SK-N-SH treated with all-trans-retinoic acid at 6 μM for 48 hours (cell line): Measurements from ENCODE around the gene LRP8.

Experiments
- ATAC-seq: fragments of 200-7000 bp; cut with Tn5 transposase; 3 replicates; pipeline ENCODE4 v1.9.1; 2020; ENCODE audit warnings: mild to moderate bottlenecking, moderate library complexity
- ARNTL ChIP-seq: fragments of 450-650 bp; formaldehyde crosslinking; IDR thresholded peaks from 2 replicates; pipeline ENCODE4 v1.5.0; 2020; ENCODE audit warnings: low read depth, mild to moderate bottlenecking, moderate library complexity, borderline replicate concordance
- BACH2 ChIP-seq: fragments of 250-450 bp; sonication (Bioruptor Pico); IDR thresholded peaks from 2 replicates; pipeline ENCODE4 v1.9.0; 2021; ENCODE audit warnings: mild to moderate bottlenecking, borderline replicate concordance
- CSDC2 ChIP-seq: fragments of 250-450 bp; sonication (Bioruptor Pico); IDR thresholded peaks from 2 replicates; pipeline ENCODE4 v1.5.0; 2020; ENCODE audit warnings: mild to moderate bottlenecking, moderate library complexity
- CSRNP3 ChIP-seq: fragments of 250-450 bp; sonication (Bioruptor Pico); IDR thresholded peaks from 2 replicates; pipeline ENCODE4 v1.5.1; 2021; ENCODE audit warnings: mild to moderate bottlenecking, moderate library complexity
- ESRRG ChIP-seq: fragments of 250-450 bp; sonication (Bioruptor Pico); IDR thresholded peaks from 2 replicates; pipeline ENCODE4 v1.6.1; 2021; ENCODE audit warnings: mild to moderate bottlenecking
- GLIS3 ChIP-seq: fragments of 250-450 bp; sonication (Bioruptor Pico); IDR thresholded peaks from 2 replicates; pipeline ENCODE4 v1.5.0; 2020; ENCODE audit warnings: mild to moderate bottlenecking, moderate library complexity
- OSR1 ChIP-seq: fragments of 250-450 bp; sonication (Bioruptor Pico); IDR thresholded peaks from 2 replicates; pipeline ENCODE4 v1.8.0; 2022; ENCODE audit warnings: moderate library complexity, mild to moderate bottlenecking, inconsistent platforms
- PATZ1 ChIP-seq: fragments of 250-450 bp; sonication (Bioruptor Pico); IDR thresholded peaks from 2 replicates; pipeline ENCODE4 v1.8.0; 2020; ENCODE audit warnings: mild to moderate bottlenecking, moderate library complexity, borderline replicate concordance
- PPARA ChIP-seq: fragments of 250-450 bp; sonication (Bioruptor Pico); IDR thresholded peaks from 2 replicates; pipeline ENCODE4 v1.5.0; 2020; ENCODE audit warnings: mild to moderate bottlenecking, borderline replicate concordance
- RARB ChIP-seq: fragments of 250-450 bp; sonication (Bioruptor Pico); IDR thresholded peaks from 2 replicates; pipeline ENCODE4 v1.8.0; 2021; ENCODE audit warnings: mild to moderate bottlenecking, moderate library complexity
- SNAI2 ChIP-seq: fragments of 250-450 bp; sonication (Bioruptor Pico); IDR thresholded peaks from 2 replicates; pipeline ENCODE4 v1.5.0; 2020; ENCODE audit warnings: mild to moderate bottlenecking, moderate library complexity
- TCF4 ChIP-seq: fragments of 250-450 bp; sonication (Bioruptor Pico); IDR thresholded peaks from 2 replicates; pipeline ENCODE4 v1.8.0; 2021; ENCODE audit warnings: mild to moderate bottlenecking, moderate library complexity, borderline replicate concordance
- TOX ChIP-seq: fragments of 250-450 bp; sonication (Bioruptor Pico); IDR thresholded peaks from 2 replicates; pipeline ENCODE4 v1.8.0; 2021; ENCODE audit warnings: mild to moderate bottlenecking, moderate library complexity, borderline replicate concordance
- ZC3H10 ChIP-seq: fragments of 250-450 bp; sonication (Bioruptor Pico); IDR thresholded peaks from 2 replicates; pipeline ENCODE4 v1.5.1; 2021; ENCODE audit warnings: mild to moderate bottlenecking, moderate library complexity
- ZFP3 ChIP-seq: fragments of 250-450 bp; sonication (Bioruptor Pico); IDR thresholded peaks from 2 replicates; pipeline ENCODE4 v1.5.0; 2020; ENCODE audit warnings: mild to moderate bottlenecking, moderate library complexity
- ZFP30 ChIP-seq: fragments of 450-650 bp; formaldehyde crosslinking; IDR thresholded peaks from 2 replicates; pipeline ENCODE4 v1.5.0; 2022; ENCODE audit warnings: mild to moderate bottlenecking, moderate library complexity
- ZNF565 ChIP-seq: fragments of 450-650 bp; formaldehyde crosslinking; conservative IDR thresholded peaks from 2 replicates; pipeline ENCODE4 v1.5.0; 2020; ENCODE audit warnings: low read depth, mild to moderate bottlenecking, moderate library complexity
- ZNF70 ChIP-seq: fragments of 450-650 bp; formaldehyde crosslinking; IDR thresholded peaks from 2 replicates; pipeline ENCODE4 v1.5.0; 2020; ENCODE audit warnings: mild to moderate bottlenecking, moderate library complexity
- ZNF8 ChIP-seq: fragments of 450-650 bp; formaldehyde crosslinking; IDR thresholded peaks from 2 replicates; pipeline ENCODE4 v1.5.0; 2020; ENCODE audit warnings: mild to moderate bottlenecking, moderate library complexity
- TF ChIP-seq, protein P1 (sequence below): fragments of 250-450 bp; sonication (Bioruptor Pico); IDR thresholded peaks from 2 replicates; pipeline ENCODE4 v1.5.1; 2020; ENCODE audit warnings: low read depth, mild to moderate bottlenecking, moderate library complexity
- TF ChIP-seq, protein P2 (sequence below): fragments of 250-450 bp; sonication (Bioruptor Pico); IDR thresholded peaks from 2 replicates; pipeline ENCODE4 v1.8.0; 2021; ENCODE audit warnings: low read depth, mild to moderate bottlenecking, moderate library complexity, borderline replicate concordance

The LRP8 gene

DNA sequence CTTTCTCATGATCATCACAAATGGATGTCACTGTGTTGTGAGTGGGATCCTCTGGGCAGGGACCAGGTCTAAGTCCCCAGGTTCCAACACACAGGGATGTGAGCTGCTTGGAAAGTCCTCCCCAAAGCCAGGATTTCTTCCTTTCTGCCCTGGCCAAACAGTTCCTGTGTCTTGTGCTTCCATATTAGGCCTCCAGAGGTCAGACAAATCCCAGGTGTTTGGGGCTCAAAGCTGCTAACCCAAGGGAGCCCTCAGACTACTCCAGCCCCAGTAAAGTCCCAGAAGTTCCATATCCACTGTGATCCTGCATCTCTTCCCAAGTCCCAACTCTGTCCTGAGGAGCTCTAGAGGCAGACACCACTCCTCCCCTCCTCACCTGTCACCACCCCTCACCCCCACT, 61.8 kb downstream of the LRP8 start:
- ATAC-seq: peak; percentile 70
- TF ChIP-seq RARB: no peak
- TF ChIP-seq OSR1 (CRISPR knock-in tag): no peak
- TF ChIP-seq ZFP3 (CRISPR knock-in tag): no peak
- TF ChIP-seq ZNF70 (CRISPR knock-in tag): no peak
- no peak for TF ChIP-seq TCF4
- no peak for TF ChIP-seq ARNTL (CRISPR knock-in tag)
- TF ChIP-seq PPARA (CRISPR knock-in tag): no peak

DNA sequence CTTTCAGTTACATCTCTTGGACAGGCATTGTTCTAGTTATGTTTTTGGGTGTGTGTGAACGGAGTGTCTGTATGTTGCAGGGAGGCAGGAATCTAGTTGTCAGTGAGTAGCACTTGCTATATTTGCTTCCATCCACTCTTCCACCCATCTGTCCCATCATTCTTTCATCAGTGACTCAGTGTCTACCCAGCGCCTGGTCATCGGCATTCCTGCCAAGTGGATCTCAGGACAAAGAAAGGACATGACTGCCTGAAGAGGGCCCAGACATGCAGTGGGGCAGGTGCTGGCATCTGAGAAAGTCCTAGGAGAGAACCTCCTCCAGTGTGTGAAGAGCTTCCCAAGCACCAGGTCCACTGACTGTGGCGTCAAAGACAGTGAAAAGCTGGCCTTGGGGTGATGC, 62.3 kb downstream of the LRP8 start:
- TF ChIP-seq BACH2 (CRISPR knock-in tag): no peak
- TF ChIP-seq ZNF70 (CRISPR knock-in tag): no peak
- no peak for TF ChIP-seq OSR1 (CRISPR knock-in tag)
- TF ChIP-seq ZFP3 (CRISPR knock-in tag): no peak
- no peak for TF ChIP-seq CSRNP3 (CRISPR knock-in tag)
- TF ChIP-seq CSDC2 (CRISPR knock-in tag): no peak
- TF ChIP-seq GLIS3 (CRISPR knock-in tag): no peak
- no peak for TF ChIP-seq ZC3H10 (CRISPR knock-in tag)
- TF ChIP-seq, all 23 proteins: peak for 0
- ATAC-seq: no peak

- TF ChIP-seq TCF4 (no peak), CSDC2 (CRISPR knock-in tag) (no peak), ARNTL (CRISPR knock-in tag) (no peak), ZFP30 (no peak), GLIS3 (CRISPR knock-in tag) (no peak), SNAI2 (CRISPR knock-in tag) (no peak), PATZ1 (CRISPR knock-in tag) (no peak), CSRNP3 (CRISPR knock-in tag) (no peak)
- ATAC-seq: no peak
These were observed 63.8 kb downstream of the LRP8 start for GRCh38 chr1:53264048-53264447.

GRCh38 chr1:53262000-53262399, 65.9 kb downstream of the LRP8 start:
- TF ChIP-seq, protein P1, sequence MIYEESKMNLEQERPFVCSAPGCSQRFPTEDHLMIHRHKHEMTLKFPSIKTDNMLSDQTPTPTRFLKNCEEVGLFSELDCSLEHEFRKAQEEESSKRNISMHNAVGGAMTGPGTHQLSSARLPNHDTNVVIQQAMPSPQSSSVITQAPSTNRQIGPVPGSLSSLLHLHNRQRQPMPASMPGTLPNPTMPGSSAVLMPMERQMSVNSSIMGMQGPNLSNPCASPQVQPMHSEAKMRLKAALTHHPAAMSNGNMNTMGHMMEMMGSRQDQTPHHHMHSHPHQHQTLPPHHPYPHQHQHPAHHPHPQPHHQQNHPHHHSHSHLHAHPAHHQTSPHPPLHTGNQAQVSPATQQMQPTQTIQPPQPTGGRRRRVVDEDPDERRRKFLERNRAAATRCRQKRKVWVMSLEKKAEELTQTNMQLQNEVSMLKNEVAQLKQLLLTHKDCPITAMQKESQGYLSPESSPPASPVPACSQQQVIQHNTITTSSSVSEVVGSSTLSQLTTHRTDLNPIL (CRISPR knock-in tag): no peak
- no peak for TF ChIP-seq ZC3H10 (CRISPR knock-in tag)
- TF ChIP-seq ZFP3 (CRISPR knock-in tag): no peak
- no peak for TF ChIP-seq TCF4
- no peak for TF ChIP-seq ZFP30
- TF ChIP-seq ZNF8 (CRISPR knock-in tag): no peak
- no peak for TF ChIP-seq PATZ1 (CRISPR knock-in tag)
- TF ChIP-seq, protein P2, sequence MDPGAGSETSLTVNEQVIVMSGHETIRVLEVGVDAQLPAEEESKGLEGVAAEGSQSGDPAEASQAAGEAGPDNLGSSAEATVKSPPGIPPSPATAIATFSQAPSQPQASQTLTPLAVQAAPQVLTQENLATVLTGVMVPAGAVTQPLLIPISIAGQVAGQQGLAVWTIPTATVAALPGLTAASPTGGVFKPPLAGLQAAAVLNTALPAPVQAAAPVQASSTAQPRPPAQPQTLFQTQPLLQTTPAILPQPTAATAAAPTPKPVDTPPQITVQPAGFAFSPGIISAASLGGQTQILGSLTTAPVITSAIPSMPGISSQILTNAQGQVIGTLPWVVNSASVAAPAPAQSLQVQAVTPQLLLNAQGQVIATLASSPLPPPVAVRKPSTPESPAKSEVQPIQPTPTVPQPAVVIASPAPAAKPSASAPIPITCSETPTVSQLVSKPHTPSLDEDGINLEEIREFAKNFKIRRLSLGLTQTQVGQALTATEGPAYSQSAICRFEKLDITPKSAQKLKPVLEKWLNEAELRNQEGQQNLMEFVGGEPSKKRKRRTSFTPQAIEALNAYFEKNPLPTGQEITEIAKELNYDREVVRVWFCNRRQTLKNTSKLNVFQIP (CRISPR knock-in tag): no peak
- no peak for TF ChIP-seq CSDC2 (CRISPR knock-in tag)
- no peak for TF ChIP-seq RARB
- TF ChIP-seq BACH2 (CRISPR knock-in tag): no peak
- no peak for TF ChIP-seq ZNF565 (CRISPR knock-in tag)
- TF ChIP-seq SNAI2 (CRISPR knock-in tag): no peak
- no peak for TF ChIP-seq OSR1 (CRISPR knock-in tag)
- no peak for TF ChIP-seq PPARA (CRISPR knock-in tag)
- TF ChIP-seq TOX (CRISPR knock-in tag): no peak
- TF ChIP-seq ZNF70 (CRISPR knock-in tag): no peak
- TF ChIP-seq ESRRG (CRISPR knock-in tag): no peak
- TF ChIP-seq CSRNP3 (CRISPR knock-in tag): no peak
- no peak for TF ChIP-seq GLIS3 (CRISPR knock-in tag)
- ATAC-seq: no peak
